ENCODE results near the gene ADAMTSL1. TPM values are rescaled to one million over a fixed set of nuclear protein-coding genes. Genes with fewer than 3 reads are reported as not detected.
A peak's percentile ranks its signal among the peaks of the same experiment; 100 is the strongest.

Gene ADAMTSL1
- total RNA-seq, 1 donor from 2014 or later: 12.3 TPM

GRCh38 chr9:18490641-18491370, 16.9 kb downstream of the ADAMTSL1 start:
- H3K27ac ChIP-seq: peak overlapping the region; percentile 83 to 88
- no peaks in the 10 kb centered on the region for H3K27me3 ChIP-seq
- no peaks in the 10 kb centered on the region for H3K9me3 ChIP-seq
- peak overlapping the region; percentile 24 to 48 for H3K4me3 ChIP-seq
- TF ChIP-seq CTCF (IDR thresholded peaks at IDR 0.05): no peak
- H3K36me3 ChIP-seq: no peaks in the 10 kb centered on the region
- peaks cover 3 to 36% of the 10 kb centered on the region in 2 donors for H3K4me1 ChIP-seq
- peak; percentile 47 to 91 for DNase-seq (ENCODE audit: low spot score in 2 of 2)
- intact Hi-C loops (cut with DNase I): loop anchor here (2.0 to 5.0 kb wide), 2 partner anchors 16 to 44 kb away; partner anchors contain the start of gene ADAMTSL1

GRCh38 chr9:18492612-18493011, 18.7 kb downstream of the ADAMTSL1 start:
- Histone ChIP-seq H3K27me3 (no peaks in the 10 kb centered on the region), H3K36me3 (no peaks in the 10 kb centered on the region), H3K9me3 (no peaks in the 10 kb centered on the region), H3K27ac (peak overlapping the region; percentile 66 to 83), H3K4me3 (no peak overlapping the region), H3K4me1 (peaks cover 3 to 43% of the 10 kb centered on the region in 2 donors)
- DNase-seq (ENCODE audit: low spot score in 2 of 2): no peak
- intact Hi-C loops (cut with DNase I): loop anchor here (5.0 kb wide), 1 partner anchor 45 kb away; no protein-coding TSS in a partner anchor
- no peak for TF ChIP-seq CTCF (IDR thresholded peaks at IDR 0.05)

- intact Hi-C loops (cut with DNase I): loop anchor here (5.0 kb wide), 1 partner anchor 46 kb away; no protein-coding TSS in a partner anchor
- H3K36me3 ChIP-seq: no peaks in the 10 kb centered on the region
- H3K4me3 ChIP-seq: no peak overlapping the region
- H3K9me3 ChIP-seq: no peaks in the 10 kb centered on the region
- H3K27me3 ChIP-seq: no peaks in the 10 kb centered on the region
- peaks cover 3 to 45% of the 10 kb centered on the region in 2 donors for H3K4me1 ChIP-seq
- no peak for TF ChIP-seq CTCF (IDR thresholded peaks at IDR 0.05)
- H3K27ac ChIP-seq: peak overlapping the region; percentile 66 to 83
- DNase-seq (ENCODE audit: low spot score in 2 of 2): no peak
These were observed 19.6 kb downstream of the ADAMTSL1 start for GRCh38 chr9:18493451-18493993.

GRCh38 chr9:18495065-18495464, 21.1 kb downstream of the ADAMTSL1 start:
- Histone ChIP-seq H3K4me3 (no peak overlapping the region), H3K27me3 (no peaks in the 10 kb centered on the region), H3K9me3 (no peaks in the 10 kb centered on the region), H3K36me3 (no peaks in the 10 kb centered on the region), H3K4me1 (peaks cover 3 to 36% of the 10 kb centered on the region in 2 donors), H3K27ac (peak overlapping the region in 1 of 2 donors; percentile 66)
- no peak for DNase-seq (ENCODE audit: low spot score in 2 of 2)
- intact Hi-C loops (cut with DNase I): loop anchor here (5.0 kb wide), 1 partner anchor 47 kb away; no protein-coding TSS in a partner anchor
- no peak for TF ChIP-seq CTCF (IDR thresholded peaks at IDR 0.05)

GRCh38 chr9:18496256-18497000, 22.5 kb downstream of the ADAMTSL1 start:
- intact Hi-C loops (cut with DNase I): loop anchor here (5.0 kb wide), 1 partner anchor 46 kb away; no protein-coding TSS in a partner anchor
- H3K27ac ChIP-seq: no peak overlapping the region
- DNase-seq (ENCODE audit: low spot score in 2 of 2): no peak

More at GRCh38 chr9:18496256-18497000, 22.5 kb downstream of the ADAMTSL1 start:
- no peak for TF ChIP-seq CTCF (IDR thresholded peaks at IDR 0.05)
- no peak overlapping the region for H3K4me3 ChIP-seq
- H3K9me3 ChIP-seq: no peaks in the 10 kb centered on the region
- H3K4me1 ChIP-seq: peaks cover 3 to 32% of the 10 kb centered on the region in 2 donors
- no peaks in the 10 kb centered on the region for H3K27me3 ChIP-seq
- no peaks in the 10 kb centered on the region for H3K36me3 ChIP-seq
